Gastroesophageal sphincter (tissue), 4 donors: Measurements from ENCODE around the gene NABP2. TPM values are rescaled to one million over a fixed set of nuclear protein-coding genes. Genes with fewer than 3 reads are reported as not detected.
A peak's percentile ranks its signal among the peaks of the same experiment; 100 is the strongest.
"Not testable (repeated sequence)": the region's sequence is repeated elsewhere in the genome, so short reads cannot be mapped to it uniquely, and the experiment has no call there.

ENCODE experiments used
- ATAC-seq: fragments of 150-250 bp; one replicate; pipeline ENCODE4 v1.9.1; 2016; ENCODE audit warnings: mild to moderate bottlenecking, moderate library complexity
- H3K27ac ChIP-seq, 4 donors: fragments of 200-600 bp; sonication (generic) in 3 of 4; 1 replicate in 3 of 4; 2 replicates in 1 of 4; pipeline ENCODE4 v1.5.1; 2016 to 2019
- H3K27me3 ChIP-seq: fragments of 200-600 bp; sonication (generic); one replicate; pipeline ENCODE4 v1.5.1; 2019
- H3K36me3 ChIP-seq, 2 donors: fragments of 200-600 bp; sonication (generic); one replicate each; pipeline ENCODE4 v1.5.1; 2019; ENCODE audit warnings: control low read depth in 1 of 2
- H3K4me1 ChIP-seq, 3 donors: fragments of 200-600 bp; sonication (generic); 1 replicate in 2 of 3; 2 replicates in 1 of 3; pipeline ENCODE4 v1.5.1; 2016 to 2019; ENCODE audit warnings: control low read depth in 2 of 3
- H3K4me3 ChIP-seq, 2 donors: fragments of 200-600 bp; sonication (generic); one replicate each; pipeline ENCODE4 v1.5.1; 2019; ENCODE audit warnings: mild to moderate bottlenecking in 1 of 2, moderate library complexity in 1 of 2
- H3K9me3 ChIP-seq, 3 donors: fragments of 200-600 bp; sonication (generic); one replicate each; pipeline ENCODE4 v1.5.1; 2017 to 2019; ENCODE audit warnings: control low read depth in 2 of 3
- CTCF ChIP-seq, 4 experiments: fragments of 200-600 bp in 2 of 4; fragments of 450-650 bp in 2 of 4; sonication (generic) in 1 of 4; IDR thresholded peaks; one replicate each; pipeline ENCODE4 v1.5.1; 2017 to 2019; ENCODE audit warnings: antibody characterized with exemption in 4 of 4, mild to moderate bottlenecking in 2 of 4, moderate library complexity in 2 of 4
- EP300 ChIP-seq: sonication (generic); formaldehyde crosslinking; IDR thresholded peaks from one replicate; pipeline ENCODE4 v1.6.1; 2017; ENCODE audit warnings: antibody characterized with exemption, mild to moderate bottlenecking
- POLR2A ChIP-seq, 2 donors: fragments of 450-650 bp; IDR thresholded peaks; one replicate each; pipeline ENCODE4 v1.6.1; 2017; ENCODE audit warnings: antibody characterized with exemption in 2 of 2, mild to moderate bottlenecking in 2 of 2, moderate library complexity in 1 of 2
- POLR2AphosphoS5 ChIP-seq: sonication (generic); formaldehyde crosslinking; IDR thresholded peaks from one replicate; pipeline ENCODE4 v1.6.1; 2017; ENCODE audit warnings: antibody characterized with exemption
- WGBS, 2 donors: methylation state at CpG; one replicate each; pipeline ENCODE4 v1.1.5; 2018; ENCODE audit warnings: low coverage in 1 of 2; 5-methylcytosine and 5-hydroxymethylcytosine counted together
- total RNA-seq, 4 donors: library from RNA; depleted of rRNA; stranded (reverse); fragments of >200 nt; gene quantifications; one replicate each; pipeline ENCODE4 v1.1.0, GENCODE V29; 2016

Gene NABP2
- total RNA-seq, 4 donors from 2014 or later = 23.7 to 34.7 (median 28.8) TPM

- 74 to 83% methylated on average over 3 of the region's 3 CpGs for WGBS, 2 donors
These were observed 36.8 kb downstream of the NABP2 start for GRCh38 chr12:56260921-56261320.

GRCh38 chr12:56261503-56262232, 37.5 kb downstream of the NABP2 start:
- Histone ChIP-seq H3K27me3 (no peaks in the 10 kb centered on the region), H3K36me3 (peaks cover 0 to 4% of the 10 kb centered on the region in 2 donors), H3K9me3 (no peaks in the 10 kb centered on the region), H3K4me1 (peaks cover 6 to 31% (median 19%) of the 10 kb centered on the region in 3 donors), H3K4me3 (no peak overlapping the region), H3K27ac (no peak overlapping the region)
- TF ChIP-seq EP300 = no peak
- TF ChIP-seq CTCF (IDR thresholded peaks at IDR 0.05) = no peak
- no peak for ATAC-seq
- WGBS, 2 donors = 61 to 74% methylated on average over 4 to 5 of the region's 5 CpGs

More at GRCh38 chr12:56260921-56261320, 36.8 kb downstream of the NABP2 start:
- ATAC-seq = no peak
- Histone ChIP-seq H3K9me3 (no peaks in the 10 kb centered on the region), H3K27me3 (no peaks in the 10 kb centered on the region), H3K36me3 (peaks cover 0 to 10% of the 10 kb centered on the region in 2 donors), H3K4me3 (no peak overlapping the region), H3K4me1 (peaks cover 4 to 32% (median 21%) of the 10 kb centered on the region in 3 donors), H3K27ac (no peak overlapping the region)
- TF ChIP-seq POLR2A (IDR thresholded peaks at IDR 0.05) (no peak), CTCF (IDR thresholded peaks at IDR 0.05) (no peak), POLR2AphosphoS5 (no peak), EP300 (no peak)

GRCh38 chr12:56262955-56263354, 38.8 kb downstream of the NABP2 start:
- not testable (repeated sequence) for H3K4me3 ChIP-seq, H3K36me3 ChIP-seq, H3K27me3 ChIP-seq, H3K27ac ChIP-seq, H3K9me3 ChIP-seq, ATAC-seq
- H3K4me1 ChIP-seq = peaks cover 2 to 28% (median 14%) of the 10 kb centered on the region in 3 donors
- WGBS, 2 donors = 77 to 100% methylated on average over 2 to 7 of the region's 7 CpGs

GRCh38 chr12:56266068-56266692, 42.0 kb downstream of the NABP2 start:
- WGBS, 2 donors = 30 to 36% methylated on average over 9 to 11 of the region's 16 CpGs
- Histone ChIP-seq H3K36me3 (peaks cover 0 to 24% of the 10 kb centered on the region in 2 donors), H3K27ac (peak overlapping the region; percentile 62 to 97 (median 93)), H3K4me1 (peaks cover 2 to 33% (median 8%) of the 10 kb centered on the region in 3 donors), H3K4me3 (peak overlapping the region; percentile 38 to 60)
- H3K9me3 ChIP-seq, ATAC-seq, H3K27me3 ChIP-seq: not testable (repeated sequence)

GRCh38 chr12:56266693-56267442, 42.7 kb downstream of the NABP2 start, which contains the start of gene COQ10A:
Gene COQ10A (plus strand): TSS chr12:56266942. CDS start chr12:56267119, 177 bp downstream.
- H3K4me3 ChIP-seq = peak within 1 kb of the TSS; percentile 38 to 60
- no peaks in the 10 kb centered on the region for H3K9me3 ChIP-seq
- WGBS, 2 donors = 0 to 6% methylated on average over 6 to 8 of the region's 68 CpGs
- peak within 1 kb of the TSS; percentile 62 to 97 (median 93) for H3K27ac ChIP-seq
- H3K36me3 ChIP-seq = peaks cover 0 to 31% of the 10 kb centered on the region in 2 donors
- H3K4me1 ChIP-seq = peaks cover 2 to 40% (median 8%) of the 10 kb centered on the region in 3 donors
- no peaks in the 10 kb centered on the region for H3K27me3 ChIP-seq
- ATAC-seq = peak; percentile 96
- TF ChIP-seq POLR2A (IDR thresholded peaks at IDR 0.05) = peak; percentile 88 to 92
- TF ChIP-seq EP300 = no peak
- peak; percentile 61 to 80 (median 76) for TF ChIP-seq CTCF (IDR thresholded peaks at IDR 0.05)
- peak; percentile 93 for TF ChIP-seq POLR2AphosphoS5
